Body of pancreas (tissue), 4 donors: ENCODE measurements around the gene PACS2.

Experiments
- POLR2A ChIP-seq, 3 donors: fragments of 450-650 bp; IDR thresholded peaks; one replicate each; pipeline ENCODE4 v1.6.1; 2016; ENCODE audit warnings: antibody characterized with exemption in 3 of 3, mild to moderate bottlenecking in 2 of 3
- TF ChIP-seq, protein P1 (sequence below), 7 experiments: fragments of 450-650 bp in 4 of 7; fragments of 200-600 bp in 3 of 7; sonication (generic) in 3 of 7; IDR thresholded peaks; one replicate each; pipeline ENCODE4 v1.5.1; 2016 to 2019; ENCODE audit warnings: antibody characterized with exemption in 7 of 7

DNA sequence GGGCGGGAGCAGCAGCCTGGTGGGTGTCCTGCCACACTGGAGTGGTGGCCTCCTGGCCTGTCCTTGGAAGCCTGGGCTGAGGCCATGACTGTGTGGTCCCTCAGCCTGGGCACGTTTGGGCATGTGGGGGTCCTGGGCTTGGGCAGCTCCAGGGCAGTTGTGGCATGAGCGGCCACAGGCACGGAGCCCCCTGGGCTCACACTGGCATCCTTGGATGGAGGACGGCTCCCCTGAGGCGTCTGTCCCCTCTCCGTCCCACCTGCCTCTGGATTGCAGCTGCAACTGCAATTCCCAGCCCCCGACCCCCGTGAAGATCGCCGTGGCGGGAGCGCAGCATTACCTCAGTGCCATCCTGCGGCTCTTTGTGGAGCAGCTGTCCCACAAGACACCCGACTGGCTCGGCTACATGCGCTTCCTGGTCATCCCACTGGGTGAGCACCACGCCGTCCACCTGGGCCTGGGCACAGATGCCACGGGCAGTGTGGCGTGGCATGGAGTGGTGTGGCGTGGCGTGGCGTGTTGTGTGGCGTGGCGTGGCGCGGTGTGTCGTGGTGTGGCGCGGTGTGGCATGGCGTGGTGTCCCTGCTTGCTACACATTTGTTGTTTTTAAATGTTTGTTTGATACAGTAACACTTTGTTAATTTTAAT is 68.7 kb downstream of the PACS2 start:
- TF ChIP-seq, protein P1, sequence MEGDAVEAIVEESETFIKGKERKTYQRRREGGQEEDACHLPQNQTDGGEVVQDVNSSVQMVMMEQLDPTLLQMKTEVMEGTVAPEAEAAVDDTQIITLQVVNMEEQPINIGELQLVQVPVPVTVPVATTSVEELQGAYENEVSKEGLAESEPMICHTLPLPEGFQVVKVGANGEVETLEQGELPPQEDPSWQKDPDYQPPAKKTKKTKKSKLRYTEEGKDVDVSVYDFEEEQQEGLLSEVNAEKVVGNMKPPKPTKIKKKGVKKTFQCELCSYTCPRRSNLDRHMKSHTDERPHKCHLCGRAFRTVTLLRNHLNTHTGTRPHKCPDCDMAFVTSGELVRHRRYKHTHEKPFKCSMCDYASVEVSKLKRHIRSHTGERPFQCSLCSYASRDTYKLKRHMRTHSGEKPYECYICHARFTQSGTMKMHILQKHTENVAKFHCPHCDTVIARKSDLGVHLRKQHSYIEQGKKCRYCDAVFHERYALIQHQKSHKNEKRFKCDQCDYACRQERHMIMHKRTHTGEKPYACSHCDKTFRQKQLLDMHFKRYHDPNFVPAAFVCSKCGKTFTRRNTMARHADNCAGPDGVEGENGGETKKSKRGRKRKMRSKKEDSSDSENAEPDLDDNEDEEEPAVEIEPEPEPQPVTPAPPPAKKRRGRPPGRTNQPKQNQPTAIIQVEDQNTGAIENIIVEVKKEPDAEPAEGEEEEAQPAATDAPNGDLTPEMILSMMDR (IDR thresholded peaks at IDR 0.05), result no peak
- TF ChIP-seq POLR2A (IDR thresholded peaks at IDR 0.05), result no peak
